Epithelial cell of proximal tubule (primary cell): ENCODE data around the gene VEGFC. TPM values are rescaled to one million over a fixed set of nuclear protein-coding genes. Genes with fewer than 3 reads are reported as not detected.

Experiments
- DNase-seq: peaks from one replicate; pipeline ENCODE4 v3.0.0-alpha.2; 2011; ENCODE audit warnings: low read depth
- H3K4me3 ChIP-seq: 2 replicates; pipeline ENCODE4 v1.5.1; 2011; ENCODE audit warnings: low read depth, mild to moderate bottlenecking, low read length
- CTCF ChIP-seq: conservative IDR thresholded peaks from 2 replicates; pipeline ENCODE4 v1.5.1; 2012; ENCODE audit warnings: low read depth, mild to moderate bottlenecking, low read length
- total RNA-seq: library from RNA; depleted of rRNA; stranded (reverse); fragments of >200 nt; gene quantifications from 2 replicates; pipeline ENCODE4 v1.2.3, GENCODE V29; 2015

Gene VEGFC
- total RNA-seq, 1 donor from 2014 or later: 11.0 TPM

GRCh38 chr4:176789955-176790354 is 2.8 kb downstream of the VEGFC start:
- no peak for DNase-seq
- TF ChIP-seq CTCF: peak; percentile 78
- no peak overlapping the region for H3K4me3 ChIP-seq

DNA sequence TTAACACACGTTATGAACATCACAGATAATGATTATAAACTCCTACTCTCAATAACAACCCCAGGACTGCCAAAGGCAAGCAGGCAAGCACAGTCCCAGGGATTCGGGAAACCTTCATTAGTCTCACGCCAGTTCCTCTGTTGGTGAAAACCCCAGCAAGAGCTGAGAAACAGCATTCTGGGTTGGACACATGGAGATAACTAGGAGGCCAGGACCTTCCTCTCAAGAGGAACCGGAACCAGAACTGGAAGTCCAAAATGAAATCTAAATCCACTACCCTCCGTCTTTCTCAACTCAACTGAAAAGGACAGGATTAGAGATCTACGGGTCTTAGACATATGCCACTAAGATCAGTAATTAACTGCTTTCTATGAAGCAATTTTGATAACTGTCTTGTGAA is 3.8 kb downstream of the VEGFC start:
- no peak for DNase-seq
- H3K4me3 ChIP-seq: no peak overlapping the region
- TF ChIP-seq CTCF: no peak

GRCh38 chr4:176788248-176788647 is 4.5 kb downstream of the VEGFC start:
- DNase-seq: no peak
- TF ChIP-seq CTCF: peak; percentile 10
- no peak overlapping the region for H3K4me3 ChIP-seq

- no peak for TF ChIP-seq CTCF
- H3K4me3 ChIP-seq: no peak overlapping the region
- no peak for DNase-seq
Observed at GRCh38 chr4:176784816-176785215, 7.9 kb downstream of the VEGFC start.

GRCh38 chr4:176782794-176783193 is 9.9 kb downstream of the VEGFC start:
- no peak for TF ChIP-seq CTCF
- DNase-seq: no peak
- H3K4me3 ChIP-seq: no peak overlapping the region

- TF ChIP-seq CTCF: no peak
- no peak for DNase-seq
- H3K4me3 ChIP-seq: no peak overlapping the region
Observed at GRCh38 chr4:176782191-176782590, 10.5 kb downstream of the VEGFC start.

DNA sequence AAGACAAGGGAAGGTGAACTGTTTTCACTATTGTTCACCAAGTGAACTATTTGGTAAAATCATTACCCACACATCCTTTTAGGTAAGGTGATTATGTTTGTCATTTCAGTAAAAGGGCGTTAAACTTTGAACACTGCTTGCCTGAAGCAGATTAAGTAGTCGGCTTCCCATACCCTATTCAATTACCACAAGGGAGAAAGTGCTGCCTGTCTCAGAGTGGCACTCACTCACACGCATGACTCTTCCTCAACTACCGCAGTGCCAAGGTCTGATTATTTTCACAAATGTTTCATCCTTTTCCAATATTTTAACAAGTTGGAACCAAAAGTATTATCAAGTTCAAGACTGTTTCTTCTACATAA is 11.0 kb downstream of the VEGFC start:
- H3K4me3 ChIP-seq: no peak overlapping the region
- TF ChIP-seq CTCF: no peak
- no peak for DNase-seq
